HG02678 (cell line): ENCODE results near the gene MASP2.
"Not testable (repeated sequence)": the region's sequence is repeated elsewhere in the genome, so short reads cannot be mapped to it uniquely, and the experiment has no call there.

Source experiments
- ATAC-seq: cut with Tn5 transposase; IDR thresholded peaks from one replicate; pipeline ENCODE4 v1.9.1; 2021; ENCODE audit warnings: mild to moderate bottlenecking, moderate library complexity; ENCODE audit not compliant: unreplicated experiment

The MASP2 gene

DNA sequence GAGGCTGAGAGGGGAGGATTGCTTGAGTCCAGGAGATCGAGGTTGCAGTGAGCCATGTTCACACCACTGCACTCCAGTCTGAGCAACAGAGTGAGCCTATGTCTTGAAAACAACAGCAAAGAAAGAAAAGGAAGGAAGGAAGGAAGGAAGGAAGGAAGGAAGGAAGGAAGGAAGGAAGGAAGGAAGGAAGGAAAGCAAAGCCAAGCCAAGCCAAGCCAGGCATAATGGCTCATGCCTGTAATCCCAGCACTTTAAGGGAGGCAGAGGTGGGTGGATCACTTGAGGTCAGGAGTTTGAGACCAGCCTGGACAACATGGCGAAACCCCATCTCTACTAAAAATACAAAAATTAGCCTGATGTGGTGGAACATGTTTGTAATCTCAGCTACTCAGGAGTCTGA lies 55.0 kb downstream of the MASP2 start:
- ATAC-seq = not testable (repeated sequence)

DNA sequence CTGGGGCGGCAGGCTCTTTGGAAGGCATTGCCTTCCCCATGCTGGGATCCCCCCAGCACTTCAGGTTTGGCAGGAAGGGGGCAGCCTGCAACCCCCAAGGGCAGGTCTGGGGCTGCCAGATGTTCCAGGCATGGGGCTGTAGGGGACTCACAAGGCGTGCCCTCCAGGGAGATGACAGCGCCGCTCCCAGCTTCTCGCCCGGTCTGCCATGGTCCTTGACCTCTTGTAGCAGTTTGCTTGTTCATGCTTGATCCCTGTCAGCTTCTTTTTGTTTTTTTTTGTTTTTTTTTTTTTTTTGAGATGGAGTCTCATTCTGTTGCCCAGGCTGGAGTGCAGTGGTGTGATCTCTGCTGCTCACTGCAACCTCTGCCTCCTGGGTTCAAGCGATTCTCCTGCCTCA lies 56.2 kb downstream of the MASP2 start:
- no peak for ATAC-seq

DNA sequence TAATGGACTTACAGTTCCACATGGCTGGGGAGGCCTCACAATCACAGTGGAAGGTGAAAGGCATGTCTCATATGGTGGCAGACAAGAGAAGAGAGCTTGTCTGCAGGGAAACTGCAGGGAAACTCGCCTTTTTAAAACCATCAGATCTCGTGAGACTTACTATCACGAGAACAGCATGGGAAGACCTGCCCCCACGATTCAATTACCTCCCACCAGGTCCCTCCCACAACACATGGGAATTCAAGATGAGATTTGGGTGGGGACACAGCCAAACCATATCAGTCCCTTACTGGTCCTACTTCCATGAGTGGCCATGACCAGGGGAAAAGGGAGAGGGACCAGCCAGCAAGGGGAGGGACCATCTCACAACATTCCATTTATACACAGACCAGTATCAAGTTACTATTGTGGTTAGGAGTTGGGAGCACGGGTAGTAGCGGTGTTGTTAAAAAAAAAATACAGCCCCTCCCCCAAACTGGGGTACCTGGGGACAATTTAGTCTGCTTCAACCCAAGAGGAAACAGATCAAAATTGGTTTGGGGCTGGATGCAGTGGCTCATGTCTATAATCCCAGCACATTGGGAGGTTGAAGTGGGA lies 57.0 kb downstream of the MASP2 start:
- not testable (repeated sequence) for ATAC-seq

GRCh38 chr1:10989095-10989494 lies 57.9 kb downstream of the MASP2 start:
- ATAC-seq = no peak

DNA sequence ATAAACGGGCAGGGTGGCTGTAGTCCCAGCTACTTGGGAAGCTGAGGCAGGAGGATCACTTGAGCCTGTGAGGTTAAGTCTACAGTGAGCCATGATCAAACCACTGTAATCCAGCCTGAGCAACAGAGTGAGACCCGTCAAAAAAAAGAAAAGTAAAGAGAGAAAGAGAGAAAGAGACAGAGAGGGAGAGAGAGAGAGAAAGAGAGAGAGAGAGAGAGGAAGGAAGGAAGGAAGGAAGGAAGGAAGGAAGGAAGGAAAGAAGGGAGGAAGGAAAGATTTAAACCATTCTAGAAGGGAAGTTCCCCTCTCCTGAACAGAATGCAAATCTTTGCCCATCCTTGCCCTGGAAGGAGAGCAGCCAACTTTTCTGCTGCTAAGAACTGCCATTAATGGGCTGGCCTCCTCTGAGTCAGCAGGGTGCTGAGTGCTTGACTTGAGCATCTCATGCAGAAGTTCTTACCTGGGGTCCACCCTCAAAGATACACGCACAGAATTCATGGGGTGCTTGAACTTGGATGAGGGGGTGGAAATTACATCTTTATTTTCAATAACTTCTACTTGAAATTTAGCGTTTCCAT lies 59.1 kb downstream of the MASP2 start:
- ATAC-seq = no peak

DNA sequence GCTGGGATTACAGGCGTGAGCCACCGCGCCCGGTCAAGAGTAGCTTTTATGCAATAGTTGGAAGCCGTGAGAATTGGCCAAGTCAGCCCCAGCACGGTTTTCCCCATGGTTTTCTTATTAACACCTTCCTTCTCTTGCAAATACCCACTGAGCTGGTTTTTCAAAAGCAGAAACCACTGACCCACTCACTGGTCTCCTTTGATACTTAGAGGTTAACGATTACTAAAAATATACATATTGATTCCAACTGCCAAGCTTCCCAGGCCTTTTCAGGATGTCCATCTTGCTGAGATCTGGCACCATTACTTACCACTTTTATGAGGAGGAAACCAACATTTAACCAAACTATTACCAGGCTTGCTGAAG lies 60.5 kb downstream of the MASP2 start:
- no peak for ATAC-seq

GRCh38 chr1:10980841-10981727 lies 66.0 kb downstream of the MASP2 start:
- ATAC-seq = no peak

DNA sequence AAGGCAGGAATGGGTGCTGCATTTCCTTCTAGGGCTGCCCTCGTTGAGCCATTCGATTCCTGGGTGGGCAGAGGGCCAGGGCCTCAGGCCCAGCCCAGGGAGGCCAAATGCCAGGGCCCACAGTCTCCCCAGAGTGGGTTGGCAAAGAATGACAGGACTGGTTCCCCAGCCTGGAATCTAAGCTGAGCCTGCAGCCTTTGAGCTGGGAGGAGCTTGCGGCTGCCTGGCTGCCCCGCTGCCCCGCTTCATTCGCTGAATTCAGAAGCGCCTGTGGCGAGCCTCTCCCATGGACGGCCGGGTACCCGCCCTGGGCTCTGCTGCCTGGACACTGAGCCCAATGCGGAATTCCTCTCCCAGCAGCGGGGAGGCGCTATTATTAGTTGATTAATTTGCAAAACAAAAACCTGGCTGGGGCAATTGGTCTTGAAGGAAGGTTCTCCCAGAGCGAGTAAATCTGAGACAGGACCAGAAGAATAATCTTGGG lies 66.9 kb downstream of the MASP2 start:
- no peak for ATAC-seq

GRCh38 chr1:10979483-10979920 lies 67.5 kb downstream of the MASP2 start:
- no peak for ATAC-seq

GRCh38 chr1:10978719-10979118 lies 68.3 kb downstream of the MASP2 start:
- no peak for ATAC-seq
